Muscle of arm (tissue), 12 donors: ENCODE data around the gene PCNX1. TPM values are rescaled to one million over a fixed set of nuclear protein-coding genes. Genes with fewer than 3 reads are reported as not detected.
"Not testable (repeated sequence)": the region's sequence is repeated elsewhere in the genome, so short reads cannot be mapped to it uniquely, and the experiment has no call there.

Source experiments
- DNase-seq: peaks from one replicate; pipeline ENCODE4 v3.0.0-alpha.2; 2013
- polyA plus RNA-seq, 12 donors: library from polyadenylated mRNA; unstranded; fragments of 120-200 nt; gene quantifications; one replicate each; pipeline ENCODE4 v1.2.1, GENCODE V29; 2013; ENCODE audit not compliant: insufficient read length in 12 of 12

Gene PCNX1
- polyA plus RNA-seq, 12 donors = 15.5 to 35.9 (median 26.2) TPM; not detected in 1

- no peak for DNase-seq
Observed at GRCh38 chr14:71011479-71011878, 104.2 kb downstream of the PCNX1 start.

- DNase-seq = no peak
Observed at GRCh38 chr14:71012888-71013287, 105.6 kb downstream of the PCNX1 start.

- DNase-seq = no peak
Observed at GRCh38 chr14:71013551-71014192, 106.4 kb downstream of the PCNX1 start.

GRCh38 chr14:71019917-71020316, 112.7 kb downstream of the PCNX1 start:
- DNase-seq = not testable (repeated sequence)

GRCh38 chr14:71021347-71022011, 114.2 kb downstream of the PCNX1 start:
- DNase-seq = no peak

GRCh38 chr14:71022012-71022869, 115.0 kb downstream of the PCNX1 start:
- no peak for DNase-seq

- no peak for DNase-seq
Observed at GRCh38 chr14:71022939-71023338, 115.7 kb downstream of the PCNX1 start.

- DNase-seq = no peak
Observed at GRCh38 chr14:71029236-71029781, 122.0 kb downstream of the PCNX1 start.

GRCh38 chr14:71031000-71031399, 123.7 kb downstream of the PCNX1 start:
- DNase-seq = no peak

- DNase-seq = no peak
Observed at GRCh38 chr14:71036433-71036832, 129.2 kb downstream of the PCNX1 start.

GRCh38 chr14:71048393-71048792, 141.1 kb downstream of the PCNX1 start:
- DNase-seq = no peak

- no peak for DNase-seq
Observed at GRCh38 chr14:71049435-71050133, 142.3 kb downstream of the PCNX1 start.

GRCh38 chr14:71050227-71050823, 143.1 kb downstream of the PCNX1 start:
- DNase-seq = no peak

- DNase-seq = no peak
Observed at GRCh38 chr14:71054706-71055105, 147.4 kb downstream of the PCNX1 start.

GRCh38 chr14:71056168-71056567, 148.9 kb downstream of the PCNX1 start:
- DNase-seq = no peak

- no peak for DNase-seq
Observed at GRCh38 chr14:71060274-71060673, 153.0 kb downstream of the PCNX1 start.

GRCh38 chr14:71060825-71061455, 153.7 kb downstream of the PCNX1 start:
- no peak for DNase-seq

- DNase-seq = no peak
Observed at GRCh38 chr14:71061458-71061857, 154.2 kb downstream of the PCNX1 start.

- DNase-seq = no peak
Observed at GRCh38 chr14:71062581-71063303, 155.5 kb downstream of the PCNX1 start.

GRCh38 chr14:71063351-71063750, 156.1 kb downstream of the PCNX1 start:
- no peak for DNase-seq
